GM18517 (cell line): ENCODE results near the gene ELK1.

Experiments
- ATAC-seq: cut with Tn5 transposase; IDR thresholded peaks from one replicate; pipeline ENCODE4 v1.9.1; 2021; ENCODE audit warnings: mild to moderate bottlenecking, moderate library complexity; ENCODE audit not compliant: unreplicated experiment

The ELK1 gene

DNA sequence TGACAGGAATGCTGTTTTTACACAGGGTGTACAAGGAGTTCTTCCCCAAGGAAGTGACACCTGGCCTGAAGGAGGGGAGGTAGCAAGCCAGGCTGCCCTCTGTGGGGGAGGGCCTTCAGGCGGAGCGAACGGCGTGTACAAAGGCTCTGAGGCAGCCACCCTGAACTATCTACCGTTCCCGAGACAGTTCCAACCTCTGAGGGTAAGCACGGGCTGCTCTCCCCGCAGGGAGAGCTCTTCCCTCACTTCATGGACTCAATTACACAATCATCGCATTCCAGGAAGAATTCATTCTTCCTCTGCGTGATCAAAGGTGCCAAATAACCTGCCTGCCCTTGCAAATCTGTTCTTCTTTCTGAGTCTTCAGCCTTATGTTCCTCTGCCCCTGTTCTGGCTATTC, 4.8 kb downstream of the ELK1 start:
- ATAC-seq: no peak

- ATAC-seq: no peak
Observed at GRCh38 chrX:47644557-47645091, 5.7 kb downstream of the ELK1 start.

DNA sequence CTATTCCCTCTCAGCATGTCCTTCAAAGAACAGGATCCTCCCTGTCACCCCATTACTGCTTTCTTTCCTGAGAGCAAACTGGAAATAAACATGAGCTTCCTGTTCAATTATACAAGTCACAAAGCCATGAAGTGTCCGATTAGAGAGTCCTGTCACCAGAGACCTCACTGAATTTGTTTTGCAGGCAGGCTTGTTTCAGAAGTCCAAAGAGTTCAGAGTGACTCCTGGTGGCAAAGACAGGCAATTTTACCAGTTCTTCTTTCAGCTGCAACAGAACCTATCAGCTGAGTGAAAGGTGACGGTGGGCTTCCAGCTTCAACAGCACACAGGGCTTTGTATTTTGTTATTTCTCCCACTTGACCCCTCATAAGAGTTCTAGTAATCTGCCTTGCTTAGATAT, 6.4 kb downstream of the ELK1 start:
- no peak for ATAC-seq

DNA sequence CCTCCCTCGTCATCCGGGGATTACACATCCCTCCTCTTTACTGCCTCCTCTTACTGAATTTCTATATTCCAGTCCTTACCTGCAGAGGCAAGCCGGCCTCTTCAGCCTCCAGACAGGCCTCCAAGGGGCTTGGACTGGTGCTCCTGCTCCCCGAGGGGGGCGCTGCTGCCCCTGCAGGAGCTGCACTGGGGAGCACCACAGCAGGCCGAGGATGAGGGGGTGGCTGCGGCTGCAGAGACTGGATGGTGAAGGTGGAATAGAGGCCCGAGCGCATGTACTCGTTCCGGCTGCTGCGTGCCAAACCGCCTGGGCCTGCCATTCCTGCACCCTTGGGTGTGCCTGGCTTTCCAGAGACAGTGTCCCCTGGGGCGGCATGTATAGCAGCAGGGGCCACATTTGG, 11.5 kb downstream of the ELK1 start:
- no peak for ATAC-seq

- ATAC-seq: peak; percentile 72
Observed at GRCh38 chrX:47637546-47638195, 12.7 kb downstream of the ELK1 start.

- no peak for ATAC-seq
Observed at GRCh38 chrX:47634871-47635575, 15.3 kb downstream of the ELK1 start.

DNA sequence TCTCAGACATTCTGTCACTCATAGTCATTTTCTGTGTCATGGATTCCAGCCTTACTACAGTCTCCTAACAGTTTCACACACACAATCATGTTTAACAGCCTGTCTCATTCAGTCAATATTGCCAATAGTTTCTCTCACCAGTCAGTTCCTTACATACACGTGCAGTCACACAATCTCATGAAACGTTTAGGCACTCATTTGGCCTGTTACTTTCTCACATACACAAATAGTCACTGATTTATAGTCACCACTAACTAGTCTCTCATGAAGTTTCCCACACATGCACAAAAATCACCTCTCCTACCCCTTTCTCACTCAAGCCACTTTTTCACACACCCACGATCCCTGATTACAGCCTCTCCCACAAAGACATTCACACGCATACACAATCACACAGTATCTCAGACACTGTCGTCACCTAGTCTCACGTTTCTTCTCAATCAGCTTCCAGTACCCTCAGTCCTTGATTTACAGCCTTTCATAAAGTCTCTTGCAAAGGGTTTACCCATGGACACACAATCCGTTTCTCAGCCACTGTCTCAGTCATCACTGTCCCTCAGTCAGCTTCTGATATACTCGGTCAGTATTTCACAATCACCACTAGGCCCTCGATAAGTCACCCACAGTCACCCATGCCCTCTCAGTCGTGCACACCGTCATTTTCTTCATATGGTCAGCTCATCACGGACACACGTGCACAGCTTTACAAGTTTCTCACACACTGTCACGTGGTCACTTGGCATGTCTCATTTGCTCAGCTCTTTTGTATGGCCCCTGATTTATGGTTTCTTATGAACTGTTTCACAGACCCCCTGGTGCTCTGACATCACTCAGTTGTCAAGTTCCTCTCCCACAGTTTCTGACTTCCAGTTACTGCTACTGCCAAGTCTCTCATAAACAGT, 16.4 kb downstream of the ELK1 start:
- no peak for ATAC-seq

DNA sequence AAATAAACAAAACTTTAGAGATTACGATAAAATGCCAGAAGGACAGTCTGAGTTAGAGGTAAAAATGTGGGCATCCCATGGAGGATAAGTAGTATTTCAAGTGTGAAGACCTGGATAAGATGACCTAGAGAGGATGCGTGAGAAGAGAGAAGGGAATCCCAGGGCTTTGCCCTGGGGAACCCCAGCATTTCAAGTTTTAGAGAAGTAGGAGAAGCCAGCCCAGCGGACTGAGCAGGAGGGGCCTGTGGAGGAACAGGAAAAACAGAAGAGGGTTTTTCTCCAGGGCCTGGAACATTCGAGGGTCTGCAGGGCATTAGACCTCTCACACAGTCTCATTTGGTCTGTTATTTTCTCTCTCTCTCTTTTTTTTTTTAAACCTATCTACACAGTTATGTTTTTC, 17.7 kb downstream of the ELK1 start:
- ATAC-seq: no peak

- ATAC-seq: no peak
Observed at GRCh38 chrX:47631676-47632075, 18.7 kb downstream of the ELK1 start.

DNA sequence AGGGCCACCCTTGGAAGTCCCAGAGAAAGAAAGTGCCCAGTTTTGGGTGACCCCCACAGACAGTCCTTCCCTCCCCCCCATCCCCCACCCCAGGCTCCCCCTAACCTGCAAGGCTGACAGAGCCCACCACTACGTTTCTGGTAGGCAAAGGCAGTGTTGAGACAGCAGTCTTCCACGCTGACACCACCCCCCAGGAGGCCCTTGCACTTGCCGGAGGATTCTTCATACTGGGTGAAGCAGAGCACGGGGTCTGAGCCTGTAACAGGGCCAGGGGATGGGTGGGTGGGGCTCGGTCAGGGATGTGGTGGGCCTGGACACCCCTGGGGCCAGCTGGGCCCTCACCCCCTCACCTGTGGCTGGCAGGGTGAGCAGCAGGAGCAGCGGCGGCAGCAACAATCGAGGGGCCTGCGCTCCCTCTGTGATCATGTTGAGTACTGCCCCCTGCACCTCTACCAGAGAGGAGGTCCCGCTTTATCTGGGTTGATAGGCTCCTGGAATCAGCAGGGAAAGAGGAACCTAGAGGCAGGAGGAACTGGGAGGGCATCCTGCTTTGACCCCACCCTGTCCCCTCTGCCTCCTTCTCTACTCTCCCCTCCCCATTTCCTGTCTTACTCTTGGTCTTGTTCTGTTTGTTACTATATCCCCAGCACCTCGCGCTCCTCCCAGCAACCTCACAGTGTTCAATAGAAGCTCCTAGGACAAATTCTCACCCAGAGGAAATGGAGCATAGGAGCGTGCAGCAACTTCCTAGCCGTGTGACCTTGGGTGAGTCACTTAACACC, 20.8 kb downstream of the ELK1 start, which contains the start of gene CFP:
Gene CFP (minus strand): TSS at position 512 of the 782 bp plus-strand sequence. CDS start 86 bp downstream, at position 426.
- no peak for ATAC-seq

- ATAC-seq: no peak
Observed at GRCh38 chrX:47628982-47629381, 21.4 kb downstream of the ELK1 start.

- ATAC-seq: no peak
Observed at GRCh38 chrX:47625365-47625764, 25.0 kb downstream of the ELK1 start.

GRCh38 chrX:47623540-47624027, 26.8 kb downstream of the ELK1 start:
- no peak for ATAC-seq

GRCh38 chrX:47621851-47622250, 28.5 kb downstream of the ELK1 start:
- no peak for ATAC-seq

DNA sequence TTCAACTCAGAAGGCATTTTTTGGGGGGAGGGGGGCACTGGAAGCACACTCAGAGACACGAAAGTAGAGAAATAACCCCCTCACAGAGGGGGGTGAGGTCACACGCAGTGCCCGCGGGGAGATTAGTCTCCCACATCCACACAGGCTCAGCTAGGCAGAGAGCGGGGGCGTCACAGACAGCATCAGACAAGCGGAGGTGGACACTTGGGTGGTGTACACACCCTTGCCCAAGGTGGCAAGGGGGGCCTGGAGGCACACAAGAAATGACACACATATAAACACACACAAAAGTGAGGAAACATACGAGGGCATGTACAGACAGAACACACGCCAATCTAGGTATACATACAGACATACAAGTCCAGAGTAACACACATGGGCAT, 30.1 kb downstream of the ELK1 start:
- ATAC-seq: no peak

DNA sequence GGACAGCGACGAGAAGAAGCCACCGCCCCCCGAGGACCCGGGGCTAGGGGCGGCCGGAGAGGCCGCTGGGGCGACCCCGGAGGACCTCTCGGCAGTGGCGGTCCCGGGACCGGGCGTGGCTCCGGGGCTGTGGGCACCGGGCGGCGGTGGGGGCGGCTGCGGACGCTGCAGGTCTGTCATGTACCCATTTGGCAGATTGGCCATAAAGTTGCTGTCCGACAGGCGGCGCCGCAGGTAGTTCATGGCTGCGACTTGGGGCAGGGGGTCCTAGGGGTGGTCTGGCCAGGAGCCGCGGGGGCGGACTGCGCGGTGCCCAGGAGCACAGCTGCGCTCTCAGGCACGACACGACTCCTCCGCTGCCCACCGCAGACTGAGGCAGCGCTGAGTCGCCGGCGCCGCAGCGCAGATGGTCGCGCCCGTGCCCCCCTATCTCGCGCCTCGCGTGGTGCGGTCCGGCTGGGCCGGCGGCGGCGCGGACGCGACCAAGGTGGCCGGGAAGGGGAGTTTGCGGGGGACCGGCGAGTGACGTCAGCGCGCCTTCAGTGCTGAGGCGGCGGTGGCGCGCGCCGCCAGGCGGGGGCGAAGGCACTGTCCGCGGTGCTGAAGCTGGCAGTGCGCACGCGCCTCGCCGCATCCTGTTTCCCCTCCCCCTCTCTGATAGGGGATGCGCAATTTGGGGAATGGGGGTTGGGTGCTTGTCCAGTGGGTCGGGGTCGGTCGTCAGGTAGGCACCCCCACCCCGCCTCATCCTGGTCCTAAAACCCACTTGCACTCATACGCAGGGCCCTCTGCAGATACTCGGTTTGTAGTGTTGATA, 30.7 kb downstream of the ELK1 start, which contains the start of gene SYN1:
Gene SYN1 (minus strand): TSS at position 372 of the 817 bp plus-strand sequence. CDS start 129 bp downstream, at position 243.
- no peak for ATAC-seq

DNA sequence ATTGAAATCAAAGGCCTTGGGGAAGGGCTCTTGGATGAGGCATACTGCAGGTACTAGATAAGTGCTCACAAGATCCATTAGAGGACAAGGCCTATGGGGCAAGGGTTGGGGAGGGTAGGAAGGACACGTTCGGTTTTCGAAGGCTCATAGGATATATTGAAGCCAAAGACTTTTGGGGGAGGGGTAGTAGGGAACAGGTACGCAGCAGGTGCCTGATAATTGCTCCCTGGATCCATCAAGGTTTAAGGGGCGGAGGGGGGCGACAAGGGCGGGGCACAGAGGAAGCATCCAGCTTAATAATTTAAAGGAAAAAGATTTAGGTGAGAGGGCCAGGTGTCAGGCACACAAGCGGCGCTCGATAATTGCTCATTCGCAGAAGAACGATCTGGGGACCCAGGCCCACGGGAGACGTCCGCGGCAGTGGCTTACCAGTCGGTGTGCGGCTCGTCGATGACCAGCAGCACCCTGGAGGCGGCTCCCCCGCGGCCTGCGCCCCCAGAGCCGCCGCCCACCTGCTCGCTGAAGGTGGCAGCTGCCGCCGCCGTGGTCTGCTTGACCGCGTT, 31.4 kb downstream of the ELK1 start:
- ATAC-seq: no peak

GRCh38 chrX:47614618-47615017, 35.7 kb downstream of the ELK1 start:
- ATAC-seq: no peak

DNA sequence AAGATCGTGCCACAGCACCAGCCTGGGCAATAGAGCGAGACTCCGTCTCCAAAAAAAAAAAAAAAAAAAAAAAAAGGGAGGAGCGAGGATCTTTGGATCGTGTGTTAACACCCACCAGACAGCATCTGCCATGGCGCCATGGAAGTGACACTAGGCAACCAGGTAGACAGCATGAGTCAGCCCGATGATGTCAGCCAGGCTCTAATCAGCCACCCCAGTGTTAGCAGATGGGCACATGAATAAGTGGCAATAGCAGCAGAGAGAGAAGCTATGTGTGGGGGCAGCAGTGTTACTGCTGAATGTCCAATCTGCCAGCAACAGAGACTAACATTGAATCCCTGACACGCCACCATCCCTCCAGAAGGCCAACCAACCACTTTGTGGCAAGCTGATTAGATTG, 37.3 kb downstream of the ELK1 start:
- ATAC-seq: no peak
